CD4-positive, alpha-beta T cell (primary cell): Measurements from ENCODE around the gene PSME1. TPM values are rescaled to one million over a fixed set of nuclear protein-coding genes. Genes with fewer than 3 reads are reported as not detected.

Experiments used
- ATAC-seq: fragments of 200-7000 bp; cut with Tn5 transposase; one replicate; pipeline ENCODE4 v1.10.0; 2022; ENCODE audit warnings: mild to moderate bottlenecking; ENCODE audit not compliant: poor library complexity
- CTCF ChIA-PET: fragments of 350-600 bp; sonication (Branson Sonifier 250); formaldehyde crosslinking; loops from one replicate; lab custom pipeline; 2021; ENCODE audit warnings: antibody characterized with exemption, inconsistent platforms; lab: Charles Lee
- POLR2A ChIA-PET: fragments of 350-600 bp; sonication (Branson Sonifier 250); formaldehyde crosslinking; loops from one replicate; lab custom pipeline; 2021; ENCODE audit warnings: antibody characterized with exemption, inconsistent platforms; lab: Charles Lee
- DNase-seq, 14 experiments: peaks; one replicate each; pipeline ENCODE4 v3.0.0-alpha.2; 2013 to 2020; ENCODE audit warnings: mixed read lengths in 2 of 14
- H3K27ac ChIP-seq, 2 donors: one replicate each; pipeline versions ENCODE4 v1.5.1 to v1.7.0; 2013; ENCODE audit warnings: low read length in 2 of 2, low read depth in 1 of 2, mild to moderate bottlenecking in 1 of 2
- H3K27me3 ChIP-seq, 2 experiments: 1 replicate in 1 of 2; 2 replicates in 1 of 2; pipeline versions ENCODE4 v1.6.1 to v1.7.0; 2013; ENCODE audit warnings: low read length in 2 of 2, control low read depth in 1 of 2, mild to moderate bottlenecking in 1 of 2, moderate library complexity in 1 of 2; ENCODE audit not compliant: insufficient read depth in 2 of 2, control insufficient read depth in 1 of 2
- H3K36me3 ChIP-seq: one replicate; pipeline ENCODE4 v1.6.1; 2013; ENCODE audit warnings: low read length, control low read depth; ENCODE audit not compliant: insufficient read depth
- H3K4me1 ChIP-seq: one replicate; pipeline ENCODE4 v1.6.1; 2013; ENCODE audit warnings: low read length, control low read depth; ENCODE audit not compliant: insufficient read depth
- H3K4me3 ChIP-seq: one replicate; pipeline ENCODE4 v1.5.1; 2013; ENCODE audit warnings: mild to moderate bottlenecking, low read length, moderate library complexity
- H3K9me3 ChIP-seq, 2 experiments: 1 replicate in 1 of 2; 2 replicates in 1 of 2; pipeline versions ENCODE4 v1.6.1 to v1.7.0; 2013; ENCODE audit warnings: low read length in 2 of 2, mild to moderate bottlenecking in 2 of 2, control low read depth in 1 of 2, moderate library complexity in 1 of 2; ENCODE audit not compliant: control insufficient read depth in 1 of 2, insufficient read depth in 1 of 2
- H3K27ac Mint-ChIP-seq: one replicate; pipeline ENCODE4 v1.8.0; 2020; ENCODE audit warnings: mixed read lengths
- H3K27me3 Mint-ChIP-seq: one replicate; pipeline ENCODE4 v1.8.0; 2021; ENCODE audit warnings: mixed read lengths
- H3K36me3 Mint-ChIP-seq: one replicate; pipeline ENCODE4 v1.8.0; 2021; ENCODE audit warnings: low read depth, mixed read lengths
- H3K4me1 Mint-ChIP-seq: one replicate; pipeline ENCODE4 v1.8.0; 2021; ENCODE audit warnings: low read depth, mixed read lengths
- H3K4me3 Mint-ChIP-seq: one replicate; pipeline ENCODE4 v1.8.0; 2020; ENCODE audit warnings: mild to moderate bottlenecking, mixed read lengths
- H3K9me3 Mint-ChIP-seq: one replicate; pipeline ENCODE4 v1.8.0; 2020; ENCODE audit warnings: mixed read lengths
- CTCF ChIP-seq: fragments of 200-600 bp; IDR thresholded peaks from one replicate; pipeline ENCODE4 v1.8.0; 2022; ENCODE audit warnings: antibody characterized with exemption, mild to moderate bottlenecking
- intact Hi-C, 2 experiments: fragments of 100-400 bp; cut with DNase I in 1 of 2; cut with micrococcal nuclease in 1 of 2; formaldehyde crosslinking; loops; one replicate each; pipeline versions ENCODE4 v1.15.1 to v1.9.0; 2023 to 2025; cut with DNase I, micrococcal nuclease
- total RNA-seq, 174 experiments: library from RNA in 2 of 174; stranded (reverse) in 2 of 174; gene quantifications; one replicate each; pipeline ENCODE4 v1.2.3 and lab custom pipeline; 2021 to 2026

PSME1 gene
- total RNA-seq, 2 experiments from 2014 or later = 166 to 171 TPM

GRCh38 chr14:24129410-24129998 is 6.5 kb upstream of the PSME1 start:
- no peak for TF ChIP-seq CTCF
- intact Hi-C loops = no loop called here
- Mint-ChIP-seq H3K36me3 (peaks cover 8% of the 10 kb centered on the region), H3K4me3 (no peak overlapping the region), H3K4me1 (peaks cover 25% of the 10 kb centered on the region), H3K9me3 (no peaks in the 10 kb centered on the region), H3K27ac (no peak overlapping the region), H3K27me3 (no peaks in the 10 kb centered on the region)
- H3K36me3 ChIP-seq = no peaks in the 10 kb centered on the region
- H3K4me1 ChIP-seq = peaks cover 18% of the 10 kb centered on the region
- ATAC-seq = no peak
- H3K27ac ChIP-seq = no peak overlapping the region
- no peaks in the 10 kb centered on the region for H3K27me3 ChIP-seq
- no peak for DNase-seq
- H3K9me3 ChIP-seq = no peaks in the 10 kb centered on the region
- POLR2A ChIA-PET = interaction anchor here (0.5 to 1.5 kb wide), 2 partner anchors 14 to 21 kb away, joined by 3 to 11 read pairs; partner anchors contain the start of genes DCAF11 and NRL
- CTCF ChIA-PET = no interaction called here
- H3K4me3 ChIP-seq = no peak overlapping the region

GRCh38 chr14:24130380-24130716 is 5.6 kb upstream of the PSME1 start, which contains the start of gene FITM1:
Gene FITM1 (plus strand): TSS chr14:24130659. CDS start chr14:24131564, 905 bp downstream.
- H3K4me3 Mint-ChIP-seq = peak within 1 kb of the TSS; percentile 43
- TF ChIP-seq CTCF = no peak
- peaks cover 4% of the 10 kb centered on the region for H3K36me3 Mint-ChIP-seq
- DNase-seq (no peak), ATAC-seq (no peak)
- ChIA-PET POLR2A (interaction anchor here (11.7 kb wide), 1 partner anchor 14 kb away, joined by 296 read pairs; the partner anchor contains the start of genes DCAF11 and NRL), CTCF (no interaction called here)
- intact Hi-C loops = no loop called here
- peaks cover 20% of the 10 kb centered on the region for H3K4me1 ChIP-seq
- H3K4me1 Mint-ChIP-seq = peaks cover 28% of the 10 kb centered on the region
- H3K27ac ChIP-seq = no peak within 1 kb of the TSS
- peak within 1 kb of the TSS; percentile 66 for H3K27ac Mint-ChIP-seq
- H3K27me3 Mint-ChIP-seq = no peaks in the 10 kb centered on the region
- H3K4me3 ChIP-seq = no peak within 1 kb of the TSS
- H3K9me3 Mint-ChIP-seq = no peaks in the 10 kb centered on the region
- H3K36me3 ChIP-seq = no peaks in the 10 kb centered on the region
- H3K9me3 ChIP-seq = no peaks in the 10 kb centered on the region
- H3K27me3 ChIP-seq = no peaks in the 10 kb centered on the region

GRCh38 chr14:24130717-24131548 is 5.1 kb upstream of the PSME1 start:
- Mint-ChIP-seq H3K27me3 (no peaks in the 10 kb centered on the region), H3K36me3 (peaks cover 7% of the 10 kb centered on the region), H3K4me1 (peaks cover 33% of the 10 kb centered on the region), H3K4me3 (peak overlapping the region; percentile 43), H3K9me3 (no peaks in the 10 kb centered on the region), H3K27ac (peak overlapping the region; percentile 66)
- no peak for ATAC-seq
- no peaks in the 10 kb centered on the region for H3K36me3 ChIP-seq
- H3K27me3 ChIP-seq = no peaks in the 10 kb centered on the region
- DNase-seq = no peak
- POLR2A ChIA-PET = interaction anchor here (11.7 kb wide), 1 partner anchor 14 kb away, joined by 296 read pairs; the partner anchor contains the start of genes DCAF11 and NRL
- intact Hi-C loops = no loop called here
- no peak for TF ChIP-seq CTCF
- H3K9me3 ChIP-seq = no peaks in the 10 kb centered on the region
- peaks cover 25% of the 10 kb centered on the region for H3K4me1 ChIP-seq
- H3K27ac ChIP-seq = no peak overlapping the region
- CTCF ChIA-PET = interaction anchor here (1.5 kb wide), 1 partner anchor 30 kb away, joined by 5 read pairs; the partner anchor contains the start of gene IRF9
- H3K4me3 ChIP-seq = no peak overlapping the region
